ENCODE results near the gene TFAP2B. TPM values are rescaled to one million over a fixed set of nuclear protein-coding genes. Genes with fewer than 3 reads are reported as not detected.

The TFAP2B gene
- total RNA-seq, 1 donor from 2014 or later, result under 0.01 TPM

- no peak for DNase-seq
These were observed 30.5 kb downstream of the TFAP2B start for GRCh38 chr6:50848989-50849795.

GRCh38 chr6:50849796-50850180 lies 31.1 kb downstream of the TFAP2B start:
- no peak for DNase-seq

- peak; percentile 54 for DNase-seq
These were observed 31.8 kb downstream of the TFAP2B start for GRCh38 chr6:50850223-50851048.

GRCh38 chr6:50851049-50851845 lies 32.6 kb downstream of the TFAP2B start:
- no peak for DNase-seq

GRCh38 chr6:50853939-50854338 lies 35.3 kb downstream of the TFAP2B start:
- no peak for DNase-seq

GRCh38 chr6:50861692-50862091 lies 43.0 kb downstream of the TFAP2B start:
- DNase-seq, result no peak

GRCh38 chr6:50862176-50862575 lies 43.5 kb downstream of the TFAP2B start:
- no peak for DNase-seq

GRCh38 chr6:50864601-50865000 lies 45.9 kb downstream of the TFAP2B start:
- DNase-seq, result no peak

GRCh38 chr6:50868466-50868865 lies 49.8 kb downstream of the TFAP2B start:
- DNase-seq, result no peak

GRCh38 chr6:50873167-50873566 lies 54.5 kb downstream of the TFAP2B start:
- DNase-seq, result no peak

GRCh38 chr6:50884364-50884763 lies 65.7 kb downstream of the TFAP2B start:
- DNase-seq, result no peak

GRCh38 chr6:50887112-50887511 lies 68.4 kb downstream of the TFAP2B start:
- no peak for DNase-seq

GRCh38 chr6:50889497-50889896 lies 70.8 kb downstream of the TFAP2B start:
- DNase-seq, result no peak

- DNase-seq, result no peak
These were observed 71.3 kb downstream of the TFAP2B start for GRCh38 chr6:50889935-50890334.

GRCh38 chr6:50890579-50890978 lies 71.9 kb downstream of the TFAP2B start:
- no peak for DNase-seq

GRCh38 chr6:50891290-50891689 lies 72.6 kb downstream of the TFAP2B start:
- DNase-seq, result no peak

Other genes starting within 250 kb of the TFAP2B start
- gene TFAP2D, start 105.3 kb upstream of the TFAP2B start, total RNA-seq, result not detected